Activated CD8-positive, alpha-beta memory T cell treated with anti-CD3 and anti-CD28 coated beads, Interleukin-2, amount 50 U/mL, for 48 hours (primary cell): Measurements from ENCODE around the gene CNR2.
"Not testable (repeated sequence)": the region's sequence is repeated elsewhere in the genome, so short reads cannot be mapped to it uniquely, and the experiment has no call there.

Experiments used
- DNase-seq: peaks from one replicate; pipeline ENCODE4 v3.0.0-alpha.2; 2020

Gene CNR2

DNA sequence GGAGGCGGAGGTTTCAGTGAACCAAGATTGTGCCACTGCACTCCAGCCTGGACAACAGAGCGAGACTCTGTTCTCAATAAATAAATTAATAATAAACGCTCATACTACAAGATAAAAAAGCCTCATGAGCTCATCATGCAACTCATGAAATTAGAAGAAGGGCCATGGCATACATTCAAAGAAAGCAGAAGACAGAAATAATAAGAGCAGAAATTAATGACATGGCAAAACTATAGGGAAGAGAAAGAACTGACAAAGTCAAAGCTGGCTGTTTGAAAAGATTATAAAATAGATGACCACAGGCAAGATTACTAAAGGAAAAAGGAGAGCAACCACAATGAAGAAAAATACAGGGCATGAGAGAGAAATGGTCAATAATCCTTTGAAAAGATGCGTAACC is 30.4 kb downstream of the CNR2 start:
- DNase-seq = no peak

DNA sequence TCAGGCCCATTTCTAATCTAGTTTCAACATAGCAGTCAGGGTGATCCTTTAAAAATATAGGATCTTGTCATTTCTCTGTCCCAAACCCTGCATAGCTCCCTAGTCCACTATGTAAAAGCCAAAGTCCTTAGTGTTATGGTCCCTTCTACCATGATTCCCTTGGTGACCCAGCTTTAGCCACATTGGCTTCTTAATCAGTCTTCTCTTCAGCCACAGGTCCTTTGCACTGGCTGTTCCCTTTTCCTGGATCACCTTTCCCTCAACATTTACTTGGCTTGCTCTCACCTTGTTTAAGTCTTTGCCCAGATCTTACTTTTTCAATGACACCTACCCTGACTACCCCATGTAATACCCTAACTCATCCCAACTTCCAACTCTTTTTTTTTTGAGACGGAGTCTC is 33.4 kb downstream of the CNR2 start:
- DNase-seq = no peak

DNA sequence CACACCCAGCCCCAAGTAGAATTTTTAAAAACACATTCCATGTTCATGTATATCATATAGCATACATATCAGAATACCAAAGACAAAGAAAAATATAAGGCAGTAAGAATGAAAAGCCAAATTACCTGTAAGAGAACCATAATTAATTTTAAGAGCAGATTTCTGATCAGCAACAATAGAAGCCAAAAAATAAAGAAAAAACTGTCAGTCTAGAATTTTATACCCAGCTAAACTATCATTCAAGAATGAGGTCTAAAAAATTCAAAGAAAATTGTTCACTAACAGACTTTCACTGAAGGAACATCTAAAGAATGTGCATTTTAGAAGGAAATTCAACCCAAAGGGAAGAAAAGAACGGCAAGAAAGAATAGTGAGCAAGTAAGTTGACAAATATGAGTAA is 34.5 kb downstream of the CNR2 start:
- DNase-seq = no peak

GRCh38 chr1:23875382-23875781 is 37.8 kb downstream of the CNR2 start:
- DNase-seq = no peak

DNA sequence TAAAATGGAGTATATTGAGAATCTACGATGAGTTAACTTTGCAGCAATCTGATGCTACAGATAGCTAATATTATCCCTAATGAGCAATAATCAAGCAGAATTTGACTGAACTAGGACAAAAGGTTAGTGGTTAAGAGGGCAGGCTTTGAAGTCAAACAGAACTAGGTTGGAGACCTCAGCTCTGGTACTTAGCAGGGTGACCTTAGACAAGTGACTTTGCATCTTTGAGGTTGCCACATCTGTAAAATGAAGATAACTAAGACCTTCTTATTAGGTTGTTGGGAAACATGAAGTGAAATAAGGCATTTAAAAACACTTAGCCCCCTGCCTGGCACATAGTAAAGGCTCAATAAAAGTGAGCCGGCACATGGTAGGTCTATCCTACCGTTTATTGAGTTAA is 40.7 kb downstream of the CNR2 start:
- DNase-seq = no peak

DNA sequence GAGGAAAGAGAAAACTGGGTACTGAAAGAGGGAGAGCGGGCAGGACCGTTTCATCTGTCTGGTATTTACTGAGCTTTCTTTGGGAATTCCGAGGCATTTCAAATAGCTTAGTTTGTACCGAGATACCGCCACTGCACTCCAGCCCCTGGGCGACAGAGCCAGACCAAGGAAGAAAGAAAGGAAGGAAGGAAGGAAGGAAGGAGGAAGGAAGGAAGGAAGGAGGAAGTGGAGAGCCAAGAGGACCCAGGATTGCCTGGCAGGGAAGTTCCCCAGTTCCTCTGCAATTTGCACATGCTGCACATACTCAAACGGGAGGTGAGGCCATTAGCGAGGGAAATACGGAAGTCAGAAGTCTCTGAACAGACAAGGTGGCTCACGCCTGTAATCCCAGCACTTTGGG is 44.1 kb downstream of the CNR2 start:
- no peak for DNase-seq

- DNase-seq = no peak
Measured at GRCh38 chr1:23868557-23869016, 44.6 kb downstream of the CNR2 start.

- peak; percentile 94 for DNase-seq
Measured at GRCh38 chr1:23867895-23868556, 45.1 kb downstream of the CNR2 start, which contains the start of gene FUCA1. FUCA1 (minus strand) TSS chr1:23868290; CDS start chr1:23868286, 4 bp downstream.

DNA sequence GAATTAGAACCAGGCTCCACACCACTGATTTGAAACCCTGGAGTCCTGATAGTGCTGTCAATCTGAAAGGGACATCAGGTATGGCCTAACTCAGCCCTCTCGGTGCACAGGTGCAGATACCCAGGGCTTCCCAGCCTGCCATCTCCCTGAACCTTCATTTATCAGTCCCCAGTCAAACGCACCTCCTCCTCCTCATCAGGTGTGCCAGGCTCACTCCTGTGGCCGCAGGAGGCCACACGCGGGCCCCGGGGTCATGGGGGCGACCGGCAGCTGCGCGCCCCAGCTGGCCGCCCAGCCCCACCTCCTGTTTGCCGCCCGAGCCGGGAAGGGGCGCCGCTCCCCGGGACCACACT is 45.6 kb downstream of the CNR2 start:
- peak; percentile 68 for DNase-seq

GRCh38 chr1:23865543-23865930 is 47.6 kb downstream of the CNR2 start:
- DNase-seq = no peak

DNA sequence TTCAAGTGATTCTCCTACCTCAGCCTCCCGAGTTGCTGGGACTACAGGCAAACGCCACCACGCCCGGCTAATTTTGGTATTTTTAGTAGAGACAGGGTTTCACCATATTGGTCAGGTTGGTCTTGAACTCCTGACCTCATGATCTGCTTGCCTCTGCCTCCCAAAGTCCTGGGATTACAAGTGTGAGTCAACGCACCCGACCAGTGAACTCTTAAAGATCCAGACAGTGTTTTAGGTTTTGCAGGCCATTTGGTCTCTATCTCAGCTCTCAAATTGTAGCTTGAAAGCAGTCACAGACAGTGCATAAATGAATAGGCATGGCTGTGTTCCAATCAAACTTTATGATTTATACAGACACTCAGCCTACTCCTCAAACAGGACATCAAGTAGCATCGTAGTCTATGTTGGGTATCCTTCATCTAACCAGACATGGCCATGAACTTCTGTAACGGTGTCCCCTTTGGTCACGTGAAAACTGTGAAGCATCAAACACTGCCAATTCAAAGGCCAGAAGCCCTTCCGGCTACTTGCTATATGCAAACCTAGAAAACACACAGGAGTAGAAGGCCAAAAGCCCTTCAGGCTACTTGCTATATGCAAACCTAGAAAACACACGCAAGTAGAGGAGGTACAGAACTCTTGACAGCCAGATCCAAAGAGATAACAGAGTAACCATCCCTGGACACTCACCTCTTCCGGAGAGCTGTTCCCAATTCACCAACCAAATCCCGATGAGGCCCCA is 48.2 kb downstream of the CNR2 start:
- no peak for DNase-seq

DNA sequence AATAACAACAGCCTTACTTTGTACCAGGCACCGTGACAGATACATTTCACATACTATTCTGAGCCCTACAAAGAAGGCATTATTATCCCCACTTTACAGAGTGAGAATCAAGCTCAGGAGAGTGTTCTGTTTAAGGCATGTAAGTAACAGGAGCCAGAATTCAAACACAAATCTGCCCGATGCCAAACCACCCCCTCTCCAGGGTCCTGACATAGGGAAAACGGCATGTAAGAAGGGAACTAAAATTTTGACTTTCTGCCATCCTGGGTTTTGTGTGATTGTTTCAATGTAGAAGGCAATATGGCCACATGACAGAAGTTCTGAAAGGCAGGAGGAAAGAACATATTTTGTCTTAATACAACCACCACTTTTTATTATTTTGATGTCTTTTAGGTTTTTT is 50.5 kb downstream of the CNR2 start:
- no peak for DNase-seq

DNA sequence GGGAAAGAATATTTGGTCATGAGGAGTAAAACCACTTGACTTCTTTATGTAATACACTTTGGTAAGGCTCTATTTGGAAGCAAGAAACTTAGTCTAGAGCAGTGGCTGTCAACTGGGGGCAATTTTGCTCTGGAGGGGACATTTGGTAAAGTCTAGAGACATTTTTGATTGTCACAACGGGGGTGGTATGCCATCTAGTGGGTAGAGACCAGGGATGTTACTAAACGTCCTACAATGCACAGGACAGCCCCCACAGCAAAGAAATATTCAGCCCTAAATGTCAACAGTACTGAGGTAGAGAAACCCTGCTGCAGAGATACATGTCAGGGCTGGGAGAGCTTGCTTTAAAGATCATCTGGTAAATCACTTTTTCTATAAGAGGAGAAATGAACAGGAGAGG is 58.6 kb downstream of the CNR2 start:
- DNase-seq = no peak

GRCh38 chr1:23853124-23853523 is 60.0 kb downstream of the CNR2 start:
- not testable (repeated sequence) for DNase-seq

DNA sequence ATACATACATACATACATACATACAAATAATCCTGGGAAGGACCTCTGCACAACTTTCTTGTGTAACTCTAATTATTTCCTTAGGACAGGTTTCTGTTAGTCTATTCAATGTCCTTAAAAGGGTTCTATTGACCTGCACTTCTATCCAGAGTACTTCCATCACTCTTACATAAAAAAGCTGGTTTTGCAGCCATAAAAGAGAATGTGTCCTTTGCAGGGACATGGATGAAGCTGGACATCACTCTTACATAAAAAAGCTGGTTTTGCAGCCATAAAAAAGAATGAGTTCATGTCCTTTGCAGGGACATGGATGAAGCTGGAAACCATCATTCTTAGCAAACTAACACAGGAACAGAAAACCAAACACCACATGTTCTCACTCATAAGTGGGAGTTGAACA is 61.8 kb downstream of the CNR2 start:
- not testable (repeated sequence) for DNase-seq

GRCh38 chr1:23848673-23849616 is 64.2 kb downstream of the CNR2 start:
- no peak for DNase-seq

DNA sequence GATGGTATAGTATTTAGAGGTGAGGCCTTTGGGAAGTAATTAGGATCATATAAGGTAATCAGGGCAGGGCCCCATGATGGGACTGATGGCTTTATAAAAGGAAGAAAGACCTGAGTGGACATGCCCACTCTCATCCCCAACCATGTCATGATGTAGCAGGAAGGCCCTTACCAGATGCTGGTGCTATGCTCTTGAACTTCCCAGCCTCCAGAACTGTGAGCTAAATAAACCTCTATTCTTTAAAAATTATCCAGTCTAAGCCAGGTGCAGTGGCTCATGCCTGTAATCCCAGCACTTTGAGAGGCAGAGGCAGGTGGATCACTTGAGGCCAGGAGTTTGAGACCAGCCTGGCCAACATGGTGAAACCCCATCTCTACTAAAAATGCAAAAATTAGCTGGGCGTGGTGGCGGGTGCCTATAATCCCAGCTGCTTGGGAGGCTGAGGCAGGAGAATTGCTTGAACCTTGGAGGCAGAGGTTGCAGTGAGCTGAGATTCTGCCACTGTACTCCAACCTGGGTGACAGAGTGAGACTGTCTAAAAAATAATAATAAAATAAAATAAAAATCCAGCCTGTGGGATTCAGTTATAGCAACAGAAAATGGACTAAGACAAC is 65.6 kb downstream of the CNR2 start:
- DNase-seq = not testable (repeated sequence)

GRCh38 chr1:23845163-23845562 is 68.0 kb downstream of the CNR2 start:
- DNase-seq = no peak

DNA sequence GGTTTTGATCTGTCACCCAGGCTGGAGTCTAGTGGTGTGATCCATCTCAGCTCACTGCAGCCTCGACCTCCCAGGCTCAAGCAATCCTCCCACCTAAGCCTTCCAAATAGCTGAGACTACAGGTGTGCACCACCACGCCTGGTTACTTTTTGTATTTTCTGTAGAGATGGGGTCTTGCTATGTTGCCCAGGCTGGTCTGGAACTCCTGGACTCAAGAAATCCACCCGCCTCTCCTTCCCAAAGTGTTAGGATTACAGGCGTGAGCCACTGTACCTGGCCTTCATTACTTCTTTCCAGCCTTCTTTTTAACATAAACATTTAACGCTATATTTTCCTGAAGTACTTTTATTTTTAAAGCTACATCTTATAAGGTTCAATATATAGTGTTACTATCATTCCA is 69.5 kb downstream of the CNR2 start:
- DNase-seq = no peak

DNA sequence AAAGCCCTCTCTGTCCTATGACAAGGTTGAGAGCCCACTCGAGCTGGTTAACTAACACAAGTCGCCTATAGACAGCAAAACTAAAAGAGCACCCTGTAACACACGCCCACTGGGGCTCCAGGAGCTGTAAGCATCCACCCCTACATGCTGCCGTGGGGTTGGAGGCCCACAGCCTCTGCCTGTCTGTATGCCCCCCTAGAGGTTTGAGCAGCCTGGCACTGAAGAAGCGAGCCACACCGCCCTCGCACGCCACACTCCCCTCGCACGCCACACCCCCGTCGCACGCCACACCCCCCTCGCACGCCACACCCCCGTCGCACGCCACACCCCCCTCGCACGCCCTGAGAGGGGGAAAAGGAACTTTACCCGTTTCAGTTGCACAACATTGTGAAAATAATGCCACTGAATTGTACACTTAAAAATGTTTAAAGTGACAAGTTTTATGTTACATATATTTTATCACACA is 74.7 kb downstream of the CNR2 start:
- DNase-seq = peak; percentile 89

DNA sequence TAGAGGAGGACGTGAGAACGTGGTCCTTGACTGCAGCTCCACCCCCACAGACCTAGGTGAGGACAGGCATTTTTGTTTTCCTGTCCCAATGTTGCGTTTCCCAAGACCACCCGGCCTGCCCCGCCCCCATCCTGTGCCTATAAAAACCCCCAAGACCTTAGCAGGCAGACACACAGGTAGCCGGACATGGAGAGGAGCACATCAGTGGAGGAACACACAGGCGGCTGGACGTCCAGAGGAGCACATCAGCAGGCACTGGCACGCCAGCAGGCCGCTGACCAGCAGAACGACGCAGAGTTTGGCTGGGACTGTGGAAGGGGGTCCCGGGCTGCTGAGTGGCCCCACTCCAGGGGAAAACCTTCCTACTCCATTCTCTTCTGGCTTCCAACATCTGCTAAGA is 75.3 kb downstream of the CNR2 start:
- peak; percentile 52 for DNase-seq

- DNase-seq = no peak
Measured at GRCh38 chr1:23836037-23836436, 77.1 kb downstream of the CNR2 start.

GRCh38 chr1:23834156-23834555 is 79.0 kb downstream of the CNR2 start:
- DNase-seq = not testable (repeated sequence)
